Transverse colon (tissue), 4 donors: ENCODE data around the gene GTF3C5. TPM values are rescaled to one million over a fixed set of nuclear protein-coding genes. Genes with fewer than 3 reads are reported as not detected.

Experiments
- DNase-seq: peaks from one replicate; pipeline ENCODE4 v3.0.0-alpha.2; 2019
- H3K27ac ChIP-seq, 4 donors: fragments of 200-600 bp; sonication (generic); 2 replicates each; pipeline ENCODE4 v1.5.1; 2016 to 2018; ENCODE audit warnings: inconsistent platforms in 4 of 4
- H3K27me3 ChIP-seq: fragments of 200-600 bp; sonication (generic); 2 replicates; pipeline ENCODE4 v1.5.1; 2017; ENCODE audit warnings: inconsistent platforms
- H3K36me3 ChIP-seq, 4 donors: fragments of 200-600 bp; sonication (generic); 2 replicates each; pipeline ENCODE4 v1.5.1; 2017 to 2019; ENCODE audit warnings: inconsistent platforms in 4 of 4
- H3K4me1 ChIP-seq, 4 donors: fragments of 200-600 bp; sonication (generic); 2 replicates each; pipeline ENCODE4 v1.5.1; 2017 to 2020; ENCODE audit warnings: inconsistent platforms in 4 of 4
- H3K4me3 ChIP-seq, 4 donors: fragments of 200-600 bp; sonication (generic); 1 replicate in 1 of 4; 2 replicates in 3 of 4; pipeline versions ENCODE4 v1.5.1 to v1.6.1; 2017 to 2019; ENCODE audit warnings: inconsistent platforms in 4 of 4
- H3K9me3 ChIP-seq, 2 donors: fragments of 200-600 bp; sonication (generic); 2 replicates each; pipeline ENCODE4 v1.5.1; 2017 to 2019; ENCODE audit warnings: inconsistent platforms in 2 of 2
- CTCF ChIP-seq, 5 experiments: fragments of 200-600 bp in 3 of 5; fragments of 450-650 bp in 2 of 5; sonication (generic) in 3 of 5; IDR thresholded peaks; 1 replicate in 2 of 5; 2 replicates in 3 of 5; pipeline ENCODE4 v1.5.1; 2016 to 2017; ENCODE audit warnings: antibody characterized with exemption in 5 of 5, inconsistent platforms in 3 of 5, mild to moderate bottlenecking in 2 of 5, moderate library complexity in 1 of 5
- EP300 ChIP-seq: sonication (generic); formaldehyde crosslinking; IDR thresholded peaks from one replicate; pipeline ENCODE4 v1.6.1; 2017; ENCODE audit warnings: antibody characterized with exemption, low read depth
- POLR2A ChIP-seq: fragments of 450-650 bp; IDR thresholded peaks from one replicate; pipeline ENCODE4 v1.6.1; 2016; ENCODE audit warnings: antibody characterized with exemption, mild to moderate bottlenecking, moderate library complexity
- POLR2AphosphoS5 ChIP-seq, 3 donors: sonication (generic); formaldehyde crosslinking; IDR thresholded peaks; one replicate each; pipeline ENCODE4 v1.6.1; 2016; ENCODE audit warnings: antibody characterized with exemption in 3 of 3
- WGBS, 2 donors: methylation state at CpG; one replicate each; pipeline ENCODE4 v1.1.5; 2018; ENCODE audit warnings: low coverage in 1 of 2; 5-methylcytosine and 5-hydroxymethylcytosine counted together
- in situ Hi-C, 4 donors: fragments of 200-750 bp; cut with MboI; loops; one replicate each; pipeline versions ENCODE4 v1.15.0 to v1.15.1; 2017; ENCODE audit warnings: low sequenced_read_pairs in 3 of 4, low pct_ligation_motif_present in 1 of 4, low pct_unique_long_range_greater_than_20kb in 1 of 4
- intact Hi-C: fragments of 100-400 bp; cut with DNase I; formaldehyde crosslinking; loops from one replicate; pipeline ENCODE4 v1.15.1; 2023; ENCODE audit warnings: low total_unique reads
- total RNA-seq, 4 donors: library from RNA; depleted of rRNA; stranded (reverse); fragments of >200 nt; gene quantifications; one replicate each; pipeline ENCODE4 v1.1.0, GENCODE V29; 2016

GTF3C5 gene
- total RNA-seq, 4 donors from 2014 or later: 44.5 to 56.9 (median 50.2) TPM

- no peak for TF ChIP-seq EP300
- TF ChIP-seq CTCF (IDR thresholded peaks at IDR 0.05): no peak
- no peak for TF ChIP-seq POLR2A
- TF ChIP-seq POLR2AphosphoS5 (IDR thresholded peaks at IDR 0.05): no peak
- Histone ChIP-seq H3K9me3 (peaks cover 0 to 8% of the 10 kb centered on the region in 2 donors), H3K4me3 (no peak overlapping the region), H3K27ac (no peak overlapping the region), H3K27me3 (no peaks in the 10 kb centered on the region), H3K36me3 (peaks cover 0 to 77% (median 27%) of the 10 kb centered on the region in 4 donors), H3K4me1 (peaks cover 0 to 7% (median 0%) of the 10 kb centered on the region in 4 donors)
- in situ Hi-C loops (loop anchor here in 2 of 4 donors (5.0 kb wide), 1 partner anchor 47 kb away; no protein-coding TSS in a partner anchor), intact Hi-C loops (no loop called here)
- 88% methylated on average over 13 of the region's 13 CpGs; no CpG with 5 or more reads in 1 of the 2 donors for WGBS, 2 donors
- DNase-seq: no peak
Observed at GRCh38 chr9:133100506-133101355, 69.9 kb downstream of the GTF3C5 start.

- H3K27ac ChIP-seq: no peak overlapping the region
- DNase-seq: no peak
- 96% methylated on average over 32 of the region's 32 CpGs; no CpG with 5 or more reads in 1 of the 2 donors for WGBS, 2 donors
- peaks cover 0 to 2% of the 10 kb centered on the region in 2 donors for H3K9me3 ChIP-seq
- in situ Hi-C loops (loop anchor here in 2 of 4 donors (5.0 kb wide), 1 partner anchor 46 kb away; no protein-coding TSS in a partner anchor), intact Hi-C loops (no loop called here)
- H3K36me3 ChIP-seq: peaks cover 0 to 80% (median 30%) of the 10 kb centered on the region in 4 donors
- no peak overlapping the region for H3K4me3 ChIP-seq
- no peaks in the 10 kb centered on the region for H3K27me3 ChIP-seq
- no peak for TF ChIP-seq CTCF (IDR thresholded peaks at IDR 0.05)
- no peak for TF ChIP-seq POLR2A
- TF ChIP-seq EP300: no peak
- no peak for TF ChIP-seq POLR2AphosphoS5 (IDR thresholded peaks at IDR 0.05)
- H3K4me1 ChIP-seq: peaks cover 0 to 7% (median 0%) of the 10 kb centered on the region in 4 donors
Observed at GRCh38 chr9:133101356-133102189, 70.8 kb downstream of the GTF3C5 start.

- no peak overlapping the region for H3K27ac ChIP-seq
- no peak overlapping the region for H3K4me3 ChIP-seq
- peaks cover 0 to 80% (median 33%) of the 10 kb centered on the region in 4 donors for H3K36me3 ChIP-seq
- intact Hi-C loops (no loop called here), in situ Hi-C loops (loop anchor here in 2 of 4 donors (5.0 kb wide), 1 partner anchor 45 kb away; no protein-coding TSS in a partner anchor)
- WGBS, 2 donors: 90% methylated on average over 21 of the region's 21 CpGs; no CpG with 5 or more reads in 1 of the 2 donors
- no peaks in the 10 kb centered on the region for H3K27me3 ChIP-seq
- H3K9me3 ChIP-seq: no peaks in the 10 kb centered on the region
- H3K4me1 ChIP-seq: peaks cover 0 to 7% (median 0%) of the 10 kb centered on the region in 4 donors
- no peak for DNase-seq
- no peak for TF ChIP-seq EP300
- no peak for TF ChIP-seq POLR2AphosphoS5 (IDR thresholded peaks at IDR 0.05)
- no peak for TF ChIP-seq CTCF (IDR thresholded peaks at IDR 0.05)
Observed at GRCh38 chr9:133102190-133103021, 71.6 kb downstream of the GTF3C5 start.
